ENCODE data around the gene SYCE3. TPM values are rescaled to one million over a fixed set of nuclear protein-coding genes. Genes with fewer than 3 reads are reported as not detected.
A peak's percentile ranks its signal among the peaks of the same experiment; 100 is the strongest.

Gene SYCE3
- total and polyA plus RNA-seq, 8 donors = 0.45 to 0.80 (median 0.63) TPM; not detected in 5

DNA sequence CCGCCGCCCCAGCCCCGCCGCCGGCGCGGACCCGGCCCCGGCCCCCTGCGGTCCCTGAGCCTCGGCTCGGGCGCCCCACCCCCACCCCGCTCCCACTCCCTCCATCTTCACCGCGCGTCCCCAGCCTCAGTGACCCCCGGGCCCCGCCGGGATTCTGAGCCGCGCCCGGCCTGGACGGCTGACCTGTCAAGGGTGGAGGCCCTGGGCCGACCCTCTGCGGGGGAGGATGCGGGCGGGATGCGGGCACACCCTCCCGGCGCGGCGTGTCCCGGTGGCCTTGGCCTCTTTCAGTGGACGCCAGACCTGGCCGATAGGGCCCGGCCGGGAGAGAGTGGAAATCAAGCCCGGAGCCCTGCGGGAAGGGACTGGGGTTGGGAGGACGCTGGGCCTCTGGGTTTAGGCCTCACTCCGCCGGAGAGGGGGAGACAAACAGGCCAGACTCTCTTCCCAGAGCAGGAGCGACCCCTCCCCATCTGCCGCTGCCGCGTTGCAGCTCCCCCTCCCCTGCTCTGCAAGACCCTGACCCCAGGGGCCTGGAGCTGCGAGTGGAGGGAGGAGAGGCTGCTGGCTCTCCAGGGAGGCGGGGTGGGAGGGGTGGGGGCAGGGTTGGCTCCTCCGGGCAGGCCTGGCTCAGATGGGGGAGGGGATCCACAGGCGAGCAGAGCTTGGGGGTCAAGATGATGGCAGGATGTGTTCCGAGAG is 38.4 kb upstream of the SYCE3 start:
- TF ChIP-seq, protein P1, sequence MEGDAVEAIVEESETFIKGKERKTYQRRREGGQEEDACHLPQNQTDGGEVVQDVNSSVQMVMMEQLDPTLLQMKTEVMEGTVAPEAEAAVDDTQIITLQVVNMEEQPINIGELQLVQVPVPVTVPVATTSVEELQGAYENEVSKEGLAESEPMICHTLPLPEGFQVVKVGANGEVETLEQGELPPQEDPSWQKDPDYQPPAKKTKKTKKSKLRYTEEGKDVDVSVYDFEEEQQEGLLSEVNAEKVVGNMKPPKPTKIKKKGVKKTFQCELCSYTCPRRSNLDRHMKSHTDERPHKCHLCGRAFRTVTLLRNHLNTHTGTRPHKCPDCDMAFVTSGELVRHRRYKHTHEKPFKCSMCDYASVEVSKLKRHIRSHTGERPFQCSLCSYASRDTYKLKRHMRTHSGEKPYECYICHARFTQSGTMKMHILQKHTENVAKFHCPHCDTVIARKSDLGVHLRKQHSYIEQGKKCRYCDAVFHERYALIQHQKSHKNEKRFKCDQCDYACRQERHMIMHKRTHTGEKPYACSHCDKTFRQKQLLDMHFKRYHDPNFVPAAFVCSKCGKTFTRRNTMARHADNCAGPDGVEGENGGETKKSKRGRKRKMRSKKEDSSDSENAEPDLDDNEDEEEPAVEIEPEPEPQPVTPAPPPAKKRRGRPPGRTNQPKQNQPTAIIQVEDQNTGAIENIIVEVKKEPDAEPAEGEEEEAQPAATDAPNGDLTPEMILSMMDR (IDR thresholded peaks at IDR 0.05) = no peak
- peak overlapping the region in 3 of 4 donors; percentile 18 to 52 (median 39) for H3K4me3 ChIP-seq
- H3K36me3 ChIP-seq = no peaks in the 10 kb centered on the region
- 14 to 23% methylated on average over 29 to 52 of the region's 52 CpGs for WGBS, 2 donors
- peaks cover 0 to 3% (median 0%) of the 10 kb centered on the region in 3 donors for H3K4me1 ChIP-seq
- no peaks in the 10 kb centered on the region for H3K27me3 ChIP-seq
- H3K27ac ChIP-seq = no peak overlapping the region
- intact Hi-C loops (cut with DNase I) = no loop called here
- DNase-seq (peak in 3 of 6 donors; percentile 4 to 82 (median 66)), FAIRE-seq (no peak), ATAC-seq (peak in 1 of 4 donors; percentile 19)
- H3K9me3 ChIP-seq = no peaks in the 10 kb centered on the region

DNA sequence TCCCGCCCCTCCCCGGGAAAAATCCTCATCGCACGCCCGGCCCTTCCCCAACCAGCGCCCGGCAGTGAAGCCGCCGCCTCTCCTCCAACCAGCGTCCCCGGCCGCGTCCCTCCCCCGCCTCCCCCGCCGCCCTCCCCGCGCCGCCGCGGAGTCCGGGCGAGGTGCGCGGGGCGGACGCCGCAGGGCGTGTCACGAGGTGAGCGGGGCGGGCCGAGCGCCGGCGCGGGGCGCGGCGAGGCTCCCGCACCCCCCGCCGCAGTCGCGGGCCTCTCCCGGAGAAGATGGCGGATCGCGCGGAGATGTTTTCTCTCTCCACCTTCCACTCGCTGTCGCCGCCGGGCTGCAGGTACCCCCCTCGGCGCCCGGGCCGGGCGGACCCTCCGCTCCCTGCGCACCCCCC is 37.8 kb upstream of the SYCE3 start, which contains the start of gene MAPK8IP2:
Gene MAPK8IP2, plus strand, starts transcription at position 256 of the 400 bp plus-strand sequence. Its CDS starts 26 bp downstream, at position 282.
- DNase-seq = peak in 3 of 6 donors; percentile 17 to 71 (median 64)
- Histone ChIP-seq H3K4me1 (peaks cover 0 to 3% (median 0%) of the 10 kb centered on the region in 3 donors), H3K27ac (no peak within 1 kb of the TSS), H3K4me3 (peak within 1 kb of the TSS; percentile 5 to 52 (median 28)), H3K36me3 (no peaks in the 10 kb centered on the region), H3K27me3 (no peaks in the 10 kb centered on the region), H3K9me3 (no peaks in the 10 kb centered on the region)
- intact Hi-C loops (cut with DNase I) = no loop called here
- ATAC-seq = peak; percentile 49 to 79 (median 62)
- TF ChIP-seq, protein P1 (IDR thresholded peaks at IDR 0.05) = no peak
- WGBS, 2 donors = 0 to 1% methylated on average over 30 to 57 of the region's 61 CpGs
- no peak for FAIRE-seq

DNA sequence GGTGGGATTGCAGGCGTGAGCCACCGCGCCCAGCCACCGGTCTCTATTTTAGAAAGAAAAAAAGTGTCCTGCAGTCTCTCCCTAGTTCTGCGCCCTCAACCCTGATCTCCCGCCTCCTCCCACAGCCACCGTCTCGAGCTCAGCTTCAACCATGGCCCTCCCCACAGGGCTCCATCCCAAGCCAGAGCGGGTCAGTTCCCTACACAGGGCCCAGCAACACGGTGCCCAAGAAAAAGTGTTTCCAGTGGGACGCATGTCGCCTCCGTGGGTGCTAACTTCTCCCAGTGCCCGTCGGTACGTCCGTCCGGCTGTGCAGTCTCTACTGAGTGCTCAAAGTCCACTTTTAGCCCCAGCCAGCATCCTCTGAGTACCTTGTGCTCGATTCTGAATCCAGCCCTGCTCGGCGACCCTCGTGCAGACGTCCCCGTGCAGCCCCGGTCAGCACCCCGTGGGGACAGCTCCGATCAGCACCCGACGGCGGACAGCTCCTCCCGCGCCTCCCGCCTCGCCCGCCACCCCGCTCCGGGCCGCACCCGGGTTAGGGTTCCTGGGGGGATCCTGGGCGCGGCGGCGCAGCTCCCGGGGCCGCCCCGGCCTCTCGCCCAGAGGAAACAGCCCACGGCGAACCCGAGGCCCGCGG is 37.2 kb upstream of the SYCE3 start:
- DNase-seq = peak in 5 of 6 donors; percentile 52 to 89 (median 70)
- H3K4me3 ChIP-seq = peak overlapping the region; percentile 5 to 52 (median 28)
- H3K9me3 ChIP-seq = no peaks in the 10 kb centered on the region
- WGBS, 2 donors = 14 to 15% methylated on average over 52 of the region's 52 CpGs
- TF ChIP-seq, protein P1 (IDR thresholded peaks at IDR 0.05) = no peak
- peaks cover 0 to 3% (median 0%) of the 10 kb centered on the region in 3 donors for H3K4me1 ChIP-seq
- peak; percentile 77 to 96 (median 88) for ATAC-seq
- intact Hi-C loops (cut with DNase I) = no loop called here
- H3K27me3 ChIP-seq = no peaks in the 10 kb centered on the region
- H3K36me3 ChIP-seq = no peaks in the 10 kb centered on the region
- FAIRE-seq = no peak
- H3K27ac ChIP-seq = no peak overlapping the region

DNA sequence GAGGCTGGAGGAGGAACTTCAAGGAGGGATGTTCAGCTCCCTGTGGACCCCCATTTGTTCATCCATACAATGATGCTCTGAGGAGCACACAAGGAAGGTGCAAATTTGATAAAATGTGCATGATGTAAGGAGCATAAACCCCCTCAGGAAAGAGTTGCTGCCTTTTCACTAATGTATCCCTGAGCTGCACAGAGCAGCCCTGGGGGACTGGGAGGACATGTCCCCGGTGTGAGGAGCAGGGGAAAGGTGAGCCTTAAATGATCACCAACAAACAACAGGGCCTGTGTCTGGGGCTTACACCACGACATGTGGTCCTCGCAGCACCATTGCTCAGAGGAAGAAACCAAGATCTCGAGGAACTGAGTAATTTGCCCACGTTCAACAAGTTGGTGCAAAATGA is 34.4 kb upstream of the SYCE3 start:
- H3K27ac ChIP-seq = no peak overlapping the region

More for the DNA sequence above, 34.4 kb upstream of the SYCE3 start:
- TF ChIP-seq, protein P1 (IDR thresholded peaks at IDR 0.05) = no peak
- Histone ChIP-seq H3K9me3 (no peaks in the 10 kb centered on the region), H3K36me3 (no peaks in the 10 kb centered on the region), H3K4me1 (peaks cover 0 to 3% (median 0%) of the 10 kb centered on the region in 3 donors), H3K4me3 (no peak overlapping the region), H3K27me3 (no peaks in the 10 kb centered on the region)
- ATAC-seq = no peak
- WGBS, 2 donors = 92% methylated on average over 5 of the region's 5 CpGs
- DNase-seq = no peak
- intact Hi-C loops (cut with DNase I) = no loop called here
- FAIRE-seq = no peak

All from pancreas (tissue), 10 donors.